GM18519 (cell line): ENCODE measurements around the gene SEPTIN14.
"Not testable (repeated sequence)": the region's sequence is repeated elsewhere in the genome, so short reads cannot be mapped to it uniquely, and the experiment has no call there.

Source experiments
- ATAC-seq: cut with Tn5 transposase; IDR thresholded peaks from one replicate; pipeline ENCODE4 v1.9.1; 2021; ENCODE audit warnings: mild to moderate bottlenecking, moderate library complexity; ENCODE audit not compliant: unreplicated experiment, low FRiP score

Gene SEPTIN14

GRCh38 chr7:55862652-55863051, at the start of gene SEPTIN14:
SEPTIN14 (minus strand) TSS chr7:55862752; CDS start chr7:55861996, 756 bp downstream.
- ATAC-seq, result not testable (repeated sequence)

- ATAC-seq, result peak; percentile 98
These were observed 41.6 kb upstream of the SEPTIN14 start for GRCh38 chr7:55903985-55904759.

- ATAC-seq, result not testable (repeated sequence)
These were observed 38.5 kb upstream of the SEPTIN14 start for GRCh38 chr7:55901059-55901458.

DNA sequence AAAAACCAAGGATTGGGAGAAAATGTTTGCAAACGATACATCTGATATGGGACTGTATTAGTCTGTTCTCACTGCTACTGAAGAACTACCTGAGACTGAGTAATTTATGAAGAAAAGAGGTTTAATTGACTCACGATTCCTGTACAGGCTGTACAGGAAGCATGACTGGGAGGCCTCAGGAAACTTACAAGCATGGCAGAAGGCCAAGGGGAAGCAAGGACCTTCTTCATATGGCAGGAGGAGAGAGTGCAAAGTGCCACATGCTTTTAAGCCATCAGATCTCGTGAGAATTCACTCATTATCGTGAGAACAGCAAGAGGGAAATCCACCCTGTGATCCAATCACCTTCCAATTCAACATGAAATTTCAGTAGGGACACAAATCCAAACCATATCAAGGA, 35.7 kb upstream of the SEPTIN14 start:
- no peak for ATAC-seq

- ATAC-seq, result no peak
These were observed 32.5 kb upstream of the SEPTIN14 start for GRCh38 chr7:55895021-55895420.

GRCh38 chr7:55893940-55894339, 31.4 kb upstream of the SEPTIN14 start:
- ATAC-seq, result no peak

GRCh38 chr7:55888378-55888777, 25.8 kb upstream of the SEPTIN14 start:
- ATAC-seq, result not testable (repeated sequence)

GRCh38 chr7:55887821-55888247, 25.3 kb upstream of the SEPTIN14 start:
- no peak for ATAC-seq

DNA sequence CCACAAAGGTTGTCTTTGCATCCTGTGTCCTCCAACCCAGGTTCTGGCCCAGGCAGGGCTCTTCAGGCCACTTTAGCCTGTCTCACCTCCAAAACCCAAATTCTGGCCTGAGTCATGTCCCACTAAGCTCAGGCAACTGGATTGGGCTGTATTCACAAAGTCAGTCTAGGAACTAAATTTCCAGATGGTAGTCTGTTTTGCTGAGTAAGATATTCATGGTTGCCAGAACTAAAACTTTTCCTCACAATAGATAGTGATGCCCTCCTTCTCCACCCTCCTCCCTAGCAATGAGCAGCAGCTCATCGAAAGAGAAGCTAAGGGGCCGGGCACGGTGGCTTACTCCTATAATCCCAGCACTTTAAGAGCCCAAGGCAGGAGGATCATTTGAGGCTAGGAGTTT, 21.8 kb upstream of the SEPTIN14 start:
- no peak for ATAC-seq

DNA sequence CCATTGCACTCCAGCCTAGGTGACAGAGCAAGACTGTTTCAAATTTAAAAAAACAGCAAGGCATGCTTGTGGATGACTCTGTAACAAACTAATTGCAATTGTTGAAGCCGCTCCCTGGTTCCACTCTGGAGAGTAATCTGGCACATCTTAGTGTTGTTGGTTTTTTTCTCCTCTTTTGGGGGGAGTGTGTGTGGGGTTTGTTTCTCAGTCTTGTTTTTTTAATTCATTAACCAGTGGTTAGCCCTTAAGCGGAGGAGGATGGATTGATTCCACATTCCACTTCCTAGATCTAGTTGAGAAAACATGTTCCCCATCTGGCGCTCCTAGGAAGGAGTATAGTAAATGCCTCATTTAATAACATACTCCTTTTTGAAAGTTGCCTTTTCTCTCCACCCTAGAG, 16.1 kb upstream of the SEPTIN14 start:
- no peak for ATAC-seq

GRCh38 chr7:55877308-55877707, 14.8 kb upstream of the SEPTIN14 start:
- ATAC-seq, result no peak

GRCh38 chr7:55873765-55874164, 11.2 kb upstream of the SEPTIN14 start:
- ATAC-seq, result no peak

GRCh38 chr7:55871932-55872485, 9.5 kb upstream of the SEPTIN14 start:
- ATAC-seq, result no peak

GRCh38 chr7:55868989-55869388, 6.4 kb upstream of the SEPTIN14 start:
- ATAC-seq, result not testable (repeated sequence)

GRCh38 chr7:55845164-55845563, 17.4 kb downstream of the SEPTIN14 start:
- ATAC-seq, result not testable (repeated sequence)

DNA sequence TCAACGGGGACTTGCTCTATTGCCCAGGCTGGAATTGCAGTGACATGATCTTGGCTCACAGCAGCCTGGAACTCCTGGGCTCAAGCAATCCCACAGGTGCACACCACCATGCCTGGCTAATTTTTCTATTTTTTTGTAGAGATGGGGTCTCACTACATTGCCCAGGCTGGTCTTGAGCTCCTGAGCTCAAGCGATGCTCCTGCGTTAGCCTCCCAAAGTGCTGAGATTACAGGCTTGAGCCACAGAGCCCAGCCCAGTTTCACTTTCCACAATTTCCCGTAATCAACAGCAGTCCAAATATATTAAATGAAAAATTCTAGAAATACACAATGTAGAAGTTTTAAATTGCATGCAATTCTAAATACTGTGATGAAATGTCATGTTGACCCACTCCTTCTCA, 24.0 kb downstream of the SEPTIN14 start:
- ATAC-seq, result no peak

DNA sequence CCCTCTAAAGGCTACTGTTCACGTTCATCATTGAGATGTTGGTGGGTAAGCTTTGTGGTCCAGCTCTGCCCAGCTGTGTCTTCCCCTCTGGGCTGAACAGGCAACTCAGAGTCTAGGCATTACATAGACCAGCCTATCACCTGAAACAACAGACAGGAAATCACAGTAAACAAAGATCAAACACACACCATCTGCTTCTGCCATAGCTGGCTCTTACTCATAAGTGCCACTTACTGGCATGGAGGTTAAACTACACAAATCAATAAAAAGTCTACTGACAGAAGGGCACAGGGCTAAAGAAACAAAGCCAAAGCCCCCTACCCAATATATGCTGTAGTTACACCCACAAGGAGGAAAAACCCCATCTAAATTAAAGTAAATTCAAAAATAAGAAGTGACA, 35.0 kb downstream of the SEPTIN14 start:
- ATAC-seq, result no peak

- no peak for ATAC-seq
These were observed 43.9 kb downstream of the SEPTIN14 start for GRCh38 chr7:55818686-55819085.

DNA sequence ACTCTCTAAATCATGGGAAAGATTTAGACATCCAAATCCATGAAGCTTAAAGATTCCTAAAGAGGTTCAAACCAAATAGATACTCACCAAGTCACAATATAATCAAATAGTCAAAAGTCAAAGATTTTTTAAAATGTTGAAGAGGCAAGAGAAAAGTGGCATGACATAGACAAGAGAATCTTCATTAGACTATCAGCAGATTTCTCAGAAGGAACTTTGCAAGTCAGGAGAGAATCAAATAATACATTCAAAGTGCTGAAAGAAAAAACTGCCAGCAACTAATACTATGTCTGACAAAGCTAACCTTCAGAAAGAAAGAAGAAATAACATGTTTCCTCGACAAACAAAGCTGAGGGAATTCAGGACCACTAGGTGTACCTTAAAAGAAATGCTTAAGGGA, 65.3 kb downstream of the SEPTIN14 start:
- not testable (repeated sequence) for ATAC-seq

DNA sequence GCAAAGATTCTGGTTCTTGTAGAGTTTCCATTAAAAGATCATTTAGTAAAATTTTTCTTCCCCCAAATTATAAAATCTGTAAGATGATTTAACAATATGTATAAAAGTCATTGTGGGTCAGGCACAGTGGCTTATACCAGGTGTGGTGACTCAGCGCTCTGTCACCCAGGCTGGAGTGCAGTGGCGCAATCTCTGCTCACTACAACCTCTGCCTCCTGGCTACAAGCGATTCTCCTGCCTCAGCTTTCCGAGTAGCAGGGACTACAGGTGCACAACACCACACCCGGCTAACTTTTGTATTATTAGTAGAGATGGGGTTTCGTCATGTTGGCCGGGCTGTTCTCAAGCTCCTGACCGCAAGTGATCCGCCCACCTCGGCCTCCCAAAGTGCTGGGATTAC, 68.0 kb downstream of the SEPTIN14 start:
- no peak for ATAC-seq

DNA sequence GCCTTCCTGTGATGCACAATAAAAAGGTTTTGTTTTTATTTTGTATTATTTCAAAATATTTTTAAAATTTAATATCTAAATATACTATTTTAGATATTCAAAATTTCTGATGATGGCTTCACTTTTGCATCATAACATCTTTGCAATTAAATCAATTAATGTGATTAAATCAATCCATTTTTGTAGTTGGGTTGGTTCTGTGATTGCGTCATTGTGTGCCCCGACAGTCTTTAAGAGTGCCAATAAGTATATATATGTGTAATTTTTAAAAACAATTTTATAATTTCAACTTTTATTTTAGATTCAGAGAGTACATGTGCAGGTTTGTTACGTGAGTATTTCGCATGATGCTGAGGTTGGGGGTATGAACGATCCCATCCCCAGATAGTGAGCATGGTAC, 70.5 kb downstream of the SEPTIN14 start:
- ATAC-seq, result no peak

DNA sequence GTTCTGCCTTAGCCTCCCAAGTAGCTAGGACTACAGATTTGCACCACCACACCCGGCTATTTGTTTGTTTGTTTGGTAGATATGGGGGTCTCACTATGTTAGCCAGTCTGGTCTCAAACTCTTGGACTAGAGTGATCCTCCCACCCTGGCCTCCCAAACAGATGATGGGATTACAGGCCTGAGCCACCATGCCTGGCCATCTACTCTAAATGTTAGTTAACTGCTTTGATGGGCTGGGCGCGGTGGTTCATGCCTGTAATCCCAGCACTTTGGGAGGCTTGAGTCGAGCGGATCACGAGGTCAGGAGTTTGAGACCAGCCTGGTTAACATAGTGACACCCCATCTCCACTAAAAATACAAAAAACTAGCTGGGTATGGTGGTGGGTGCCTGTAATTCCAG, 74.8 kb downstream of the SEPTIN14 start:
- ATAC-seq, result no peak
